ENCODE measurements around the gene GALNT10.

DNA sequence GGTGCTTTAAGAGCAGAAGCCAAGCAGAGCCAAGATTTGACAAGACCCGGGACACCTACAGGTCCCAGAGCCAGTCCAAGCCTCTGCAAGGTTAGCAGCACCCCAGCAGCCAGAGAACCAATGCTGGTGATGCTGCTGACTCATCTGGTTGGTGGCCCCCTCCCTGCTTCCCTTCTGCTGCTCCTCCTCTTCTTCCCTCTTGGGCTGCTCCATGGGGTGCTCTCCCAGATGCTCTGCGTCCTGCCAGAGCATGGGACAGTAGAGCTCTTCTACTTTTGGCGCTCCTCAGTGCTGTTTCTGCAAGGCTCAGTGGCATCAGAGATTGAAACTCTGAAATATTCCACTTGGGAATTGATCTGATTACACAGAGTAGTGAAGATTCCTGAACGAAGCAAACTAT lies 179.1 kb downstream of the GALNT10 start:
- TF ChIP-seq, protein P1, sequence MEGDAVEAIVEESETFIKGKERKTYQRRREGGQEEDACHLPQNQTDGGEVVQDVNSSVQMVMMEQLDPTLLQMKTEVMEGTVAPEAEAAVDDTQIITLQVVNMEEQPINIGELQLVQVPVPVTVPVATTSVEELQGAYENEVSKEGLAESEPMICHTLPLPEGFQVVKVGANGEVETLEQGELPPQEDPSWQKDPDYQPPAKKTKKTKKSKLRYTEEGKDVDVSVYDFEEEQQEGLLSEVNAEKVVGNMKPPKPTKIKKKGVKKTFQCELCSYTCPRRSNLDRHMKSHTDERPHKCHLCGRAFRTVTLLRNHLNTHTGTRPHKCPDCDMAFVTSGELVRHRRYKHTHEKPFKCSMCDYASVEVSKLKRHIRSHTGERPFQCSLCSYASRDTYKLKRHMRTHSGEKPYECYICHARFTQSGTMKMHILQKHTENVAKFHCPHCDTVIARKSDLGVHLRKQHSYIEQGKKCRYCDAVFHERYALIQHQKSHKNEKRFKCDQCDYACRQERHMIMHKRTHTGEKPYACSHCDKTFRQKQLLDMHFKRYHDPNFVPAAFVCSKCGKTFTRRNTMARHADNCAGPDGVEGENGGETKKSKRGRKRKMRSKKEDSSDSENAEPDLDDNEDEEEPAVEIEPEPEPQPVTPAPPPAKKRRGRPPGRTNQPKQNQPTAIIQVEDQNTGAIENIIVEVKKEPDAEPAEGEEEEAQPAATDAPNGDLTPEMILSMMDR (IDR thresholded peaks at IDR 0.05): no peak
- TF ChIP-seq RAD21 (IDR thresholded peaks at IDR 0.05; ENCODE audit: low read length) (no peak), CHD2 (IDR thresholded peaks at IDR 0.05; ENCODE audit: low read length, partially characterized antibody) (no peak), GATA2 (CRISPR knock-in tag; IDR thresholded peaks at IDR 0.05) (no peak), SMC3 (IDR thresholded peaks at IDR 0.05; ENCODE audit: low read depth, low read length) (no peak), MXI1 (IDR thresholded peaks at IDR 0.05; ENCODE audit: low read depth, low read length) (no peak)
- TF ChIP-seq, protein P2, sequence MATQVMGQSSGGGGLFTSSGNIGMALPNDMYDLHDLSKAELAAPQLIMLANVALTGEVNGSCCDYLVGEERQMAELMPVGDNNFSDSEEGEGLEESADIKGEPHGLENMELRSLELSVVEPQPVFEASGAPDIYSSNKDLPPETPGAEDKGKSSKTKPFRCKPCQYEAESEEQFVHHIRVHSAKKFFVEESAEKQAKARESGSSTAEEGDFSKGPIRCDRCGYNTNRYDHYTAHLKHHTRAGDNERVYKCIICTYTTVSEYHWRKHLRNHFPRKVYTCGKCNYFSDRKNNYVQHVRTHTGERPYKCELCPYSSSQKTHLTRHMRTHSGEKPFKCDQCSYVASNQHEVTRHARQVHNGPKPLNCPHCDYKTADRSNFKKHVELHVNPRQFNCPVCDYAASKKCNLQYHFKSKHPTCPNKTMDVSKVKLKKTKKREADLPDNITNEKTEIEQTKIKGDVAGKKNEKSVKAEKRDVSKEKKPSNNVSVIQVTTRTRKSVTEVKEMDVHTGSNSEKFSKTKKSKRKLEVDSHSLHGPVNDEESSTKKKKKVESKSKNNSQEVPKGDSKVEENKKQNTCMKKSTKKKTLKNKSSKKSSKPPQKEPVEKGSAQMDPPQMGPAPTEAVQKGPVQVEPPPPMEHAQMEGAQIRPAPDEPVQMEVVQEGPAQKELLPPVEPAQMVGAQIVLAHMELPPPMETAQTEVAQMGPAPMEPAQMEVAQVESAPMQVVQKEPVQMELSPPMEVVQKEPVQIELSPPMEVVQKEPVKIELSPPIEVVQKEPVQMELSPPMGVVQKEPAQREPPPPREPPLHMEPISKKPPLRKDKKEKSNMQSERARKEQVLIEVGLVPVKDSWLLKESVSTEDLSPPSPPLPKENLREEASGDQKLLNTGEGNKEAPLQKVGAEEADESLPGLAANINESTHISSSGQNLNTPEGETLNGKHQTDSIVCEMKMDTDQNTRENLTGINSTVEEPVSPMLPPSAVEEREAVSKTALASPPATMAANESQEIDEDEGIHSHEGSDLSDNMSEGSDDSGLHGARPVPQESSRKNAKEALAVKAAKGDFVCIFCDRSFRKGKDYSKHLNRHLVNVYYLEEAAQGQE (IDR thresholded peaks at IDR 0.05; ENCODE audit: low read depth, low read length): no peak
- TF ChIP-seq, protein P3, sequence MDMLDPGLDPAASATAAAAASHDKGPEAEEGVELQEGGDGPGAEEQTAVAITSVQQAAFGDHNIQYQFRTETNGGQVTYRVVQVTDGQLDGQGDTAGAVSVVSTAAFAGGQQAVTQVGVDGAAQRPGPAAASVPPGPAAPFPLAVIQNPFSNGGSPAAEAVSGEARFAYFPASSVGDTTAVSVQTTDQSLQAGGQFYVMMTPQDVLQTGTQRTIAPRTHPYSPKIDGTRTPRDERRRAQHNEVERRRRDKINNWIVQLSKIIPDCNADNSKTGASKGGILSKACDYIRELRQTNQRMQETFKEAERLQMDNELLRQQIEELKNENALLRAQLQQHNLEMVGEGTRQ (IDR thresholded peaks at IDR 0.05; ENCODE audit: borderline replicate concordance, low read depth, low read length): no peak
